ENCODE data around the gene AKR1B15. TPM values are rescaled to one million over a fixed set of nuclear protein-coding genes. Genes with fewer than 3 reads are reported as not detected.

The AKR1B15 gene
- total RNA-seq, 1 experiment from 2014 or later = not detected

DNA sequence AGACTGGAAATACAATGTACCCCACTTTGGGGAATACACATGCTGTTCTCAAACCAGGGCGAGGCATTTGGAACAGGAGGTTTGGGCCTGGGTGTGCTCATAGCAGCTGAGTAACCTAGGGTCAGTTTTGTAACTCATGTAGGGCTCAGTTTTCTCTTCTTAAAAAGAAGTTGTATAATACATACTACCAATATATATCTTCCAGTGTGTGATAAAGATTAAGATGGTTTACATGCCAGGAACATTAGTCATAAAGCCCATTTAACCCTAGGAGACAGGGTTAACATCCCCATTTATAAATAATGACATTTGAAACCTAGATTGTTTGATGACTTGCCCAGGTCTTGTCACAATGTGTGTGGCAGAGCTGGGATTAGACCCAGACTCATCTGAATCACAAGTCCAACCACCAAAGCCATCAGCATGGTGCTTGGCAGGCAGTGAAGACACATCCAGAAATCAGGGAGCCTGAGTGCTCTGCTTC, 15.6 kb upstream of the AKR1B15 start:
- H3K4me1 ChIP-seq = 0 out of 2 replicates have a peak, but pooled peaks cover 3% of the 10 kb centered on the region
- BruUV-seq (replicated peaks) = no TSS peak
- no peaks in the 10 kb centered on the region for H3K36me3 ChIP-seq (ENCODE audit: control insufficient read depth, insufficient read depth, low read length)
- H3K27me3 Mint-ChIP-seq (ENCODE audit: insufficient read depth, unreplicated experiment) = no peaks in the 10 kb centered on the region
- H3K27ac Mint-ChIP-seq (ENCODE audit: unreplicated experiment) = no peak overlapping the region
- TF ChIP-seq, protein P1, sequence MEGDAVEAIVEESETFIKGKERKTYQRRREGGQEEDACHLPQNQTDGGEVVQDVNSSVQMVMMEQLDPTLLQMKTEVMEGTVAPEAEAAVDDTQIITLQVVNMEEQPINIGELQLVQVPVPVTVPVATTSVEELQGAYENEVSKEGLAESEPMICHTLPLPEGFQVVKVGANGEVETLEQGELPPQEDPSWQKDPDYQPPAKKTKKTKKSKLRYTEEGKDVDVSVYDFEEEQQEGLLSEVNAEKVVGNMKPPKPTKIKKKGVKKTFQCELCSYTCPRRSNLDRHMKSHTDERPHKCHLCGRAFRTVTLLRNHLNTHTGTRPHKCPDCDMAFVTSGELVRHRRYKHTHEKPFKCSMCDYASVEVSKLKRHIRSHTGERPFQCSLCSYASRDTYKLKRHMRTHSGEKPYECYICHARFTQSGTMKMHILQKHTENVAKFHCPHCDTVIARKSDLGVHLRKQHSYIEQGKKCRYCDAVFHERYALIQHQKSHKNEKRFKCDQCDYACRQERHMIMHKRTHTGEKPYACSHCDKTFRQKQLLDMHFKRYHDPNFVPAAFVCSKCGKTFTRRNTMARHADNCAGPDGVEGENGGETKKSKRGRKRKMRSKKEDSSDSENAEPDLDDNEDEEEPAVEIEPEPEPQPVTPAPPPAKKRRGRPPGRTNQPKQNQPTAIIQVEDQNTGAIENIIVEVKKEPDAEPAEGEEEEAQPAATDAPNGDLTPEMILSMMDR (IDR thresholded peaks at IDR 0.05; ENCODE audit: insufficient read depth in 1 of 2, low read depth in 1 of 2, low read length in 1 of 2, severe bottlenecking in 1 of 2, unreplicated experiment in 1 of 2) = no peak
- intact Hi-C loops (cut with micrococcal nuclease; ENCODE audit: unreplicated experiment) = no loop called here
- H3K4me3 ChIP-seq (ENCODE audit: low read depth, low read length) = no peak overlapping the region
- no peaks in the 10 kb centered on the region for H3K9me3 ChIP-seq
- H3K4me3 Mint-ChIP-seq (ENCODE audit: unreplicated experiment) = no peak overlapping the region
- H3K36me3 Mint-ChIP-seq (ENCODE audit: insufficient read depth, unreplicated experiment) = no peaks in the 10 kb centered on the region
- no peaks in the 10 kb centered on the region for H3K4me1 Mint-ChIP-seq (ENCODE audit: low read depth, unreplicated experiment)
- CTCF ChIA-PET = no interaction called here
- POLR2A ChIA-PET = no interaction called here
- DNase-seq = no peak
- no peaks in the 10 kb centered on the region for H3K27me3 ChIP-seq (replicated peaks; ENCODE audit: control insufficient read depth, insufficient read depth, low read length)
- no peaks in the 10 kb centered on the region for H3K9me3 Mint-ChIP-seq (ENCODE audit: unreplicated experiment)

DNA sequence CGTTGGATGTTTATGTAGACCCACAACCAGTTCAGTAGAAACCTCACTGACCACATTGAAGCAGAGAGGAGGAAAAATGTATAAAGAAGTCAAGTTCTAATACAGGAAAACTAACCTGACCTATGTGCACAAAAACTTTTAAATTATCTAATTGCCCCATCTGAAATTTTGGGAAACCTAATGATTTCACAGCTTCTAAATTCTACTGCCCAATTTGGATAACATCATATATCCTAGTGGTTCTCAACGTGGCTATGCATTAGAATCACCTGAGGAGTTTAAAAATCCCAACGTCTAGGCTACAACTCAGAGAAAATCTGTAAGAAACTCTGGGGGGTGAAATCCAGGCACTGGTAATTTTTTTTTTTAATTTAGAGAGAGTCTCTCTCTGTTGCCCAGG, 14.3 kb upstream of the AKR1B15 start:
- Mint-ChIP-seq H3K27ac (ENCODE audit: unreplicated experiment) (no peak overlapping the region), H3K4me3 (ENCODE audit: unreplicated experiment) (no peak overlapping the region), H3K36me3 (ENCODE audit: insufficient read depth, unreplicated experiment) (no peaks in the 10 kb centered on the region), H3K9me3 (ENCODE audit: unreplicated experiment) (no peaks in the 10 kb centered on the region), H3K27me3 (ENCODE audit: insufficient read depth, unreplicated experiment) (peaks cover 4% of the 10 kb centered on the region), H3K4me1 (ENCODE audit: low read depth, unreplicated experiment) (no peaks in the 10 kb centered on the region)
- no TSS peak for BruUV-seq (replicated peaks)
- Histone ChIP-seq H3K27me3 (replicated peaks; ENCODE audit: control insufficient read depth, insufficient read depth, low read length) (no peaks in the 10 kb centered on the region), H3K4me1 (0 out of 2 replicates have a peak, but pooled peaks cover 3% of the 10 kb centered on the region), H3K36me3 (ENCODE audit: control insufficient read depth, insufficient read depth, low read length) (no peaks in the 10 kb centered on the region), H3K9me3 (no peaks in the 10 kb centered on the region), H3K4me3 (ENCODE audit: low read depth, low read length) (no peak overlapping the region)
- no peak for DNase-seq
- intact Hi-C loops (cut with micrococcal nuclease; ENCODE audit: unreplicated experiment) = no loop called here
- ChIA-PET CTCF (no interaction called here), POLR2A (no interaction called here)
- TF ChIP-seq, protein P1 (IDR thresholded peaks at IDR 0.05; ENCODE audit: insufficient read depth in 1 of 2, low read depth in 1 of 2, low read length in 1 of 2, severe bottlenecking in 1 of 2, unreplicated experiment in 1 of 2) = no peak

GRCh38 chr7:134535272-134535918, 13.5 kb upstream of the AKR1B15 start:
- intact Hi-C loops (cut with micrococcal nuclease; ENCODE audit: unreplicated experiment) = no loop called here
- BruUV-seq (replicated peaks) = no TSS peak
- CTCF ChIA-PET = interaction anchor here (0.7 to 0.9 kb wide), 3 partner anchors 12 to 218 kb away, joined by 3 to 6 read pairs (median 4); partner anchors contain the start of gene SLC35B4
- Histone ChIP-seq H3K4me3 (ENCODE audit: low read depth, low read length) (no peak overlapping the region), H3K36me3 (ENCODE audit: control insufficient read depth, insufficient read depth, low read length) (no peaks in the 10 kb centered on the region), H3K9me3 (no peaks in the 10 kb centered on the region), H3K4me1 (0 out of 2 replicates have a peak, but pooled peaks cover 3% of the 10 kb centered on the region), H3K27me3 (replicated peaks; ENCODE audit: control insufficient read depth, insufficient read depth, low read length) (no peaks in the 10 kb centered on the region)
- POLR2A ChIA-PET = no interaction called here
- Mint-ChIP-seq H3K4me3 (ENCODE audit: unreplicated experiment) (no peak overlapping the region), H3K27me3 (ENCODE audit: insufficient read depth, unreplicated experiment) (peaks cover 4% of the 10 kb centered on the region), H3K4me1 (ENCODE audit: low read depth, unreplicated experiment) (no peaks in the 10 kb centered on the region), H3K9me3 (ENCODE audit: unreplicated experiment) (no peaks in the 10 kb centered on the region), H3K36me3 (ENCODE audit: insufficient read depth, unreplicated experiment) (no peaks in the 10 kb centered on the region), H3K27ac (ENCODE audit: unreplicated experiment) (no peak overlapping the region)
- TF ChIP-seq, protein P1 (IDR thresholded peaks at IDR 0.05; ENCODE audit: insufficient read depth in 1 of 2, low read depth in 1 of 2, low read length in 1 of 2, severe bottlenecking in 1 of 2, unreplicated experiment in 1 of 2) = no peak
- DNase-seq = no peak

Measured in Caco-2 (cell line).